Activated naive CD8-positive, alpha-beta T cell (primary cell): ENCODE measurements around the gene THSD4.
"Not testable (repeated sequence)": the region's sequence is repeated elsewhere in the genome, so short reads cannot be mapped to it uniquely, and the experiment has no call there.

Experiments
- H3K27ac Mint-ChIP-seq: one replicate; pipeline ENCODE4 v1.8.0; 2021; ENCODE audit warnings: mixed read lengths
- H3K27me3 Mint-ChIP-seq: one replicate; pipeline ENCODE4 v1.8.0; 2021; ENCODE audit warnings: mixed read lengths
- H3K36me3 Mint-ChIP-seq: one replicate; pipeline ENCODE4 v1.8.0; 2021; ENCODE audit warnings: mixed read lengths
- H3K4me1 Mint-ChIP-seq: one replicate; pipeline ENCODE4 v1.8.0; 2021; ENCODE audit warnings: low read depth, mixed read lengths
- H3K4me3 Mint-ChIP-seq: one replicate; pipeline ENCODE4 v1.8.0; 2021; ENCODE audit warnings: mild to moderate bottlenecking, mixed read lengths
- H3K9me3 Mint-ChIP-seq: one replicate; pipeline ENCODE4 v1.8.0; 2021; ENCODE audit warnings: low read depth, mixed read lengths

The THSD4 gene

DNA sequence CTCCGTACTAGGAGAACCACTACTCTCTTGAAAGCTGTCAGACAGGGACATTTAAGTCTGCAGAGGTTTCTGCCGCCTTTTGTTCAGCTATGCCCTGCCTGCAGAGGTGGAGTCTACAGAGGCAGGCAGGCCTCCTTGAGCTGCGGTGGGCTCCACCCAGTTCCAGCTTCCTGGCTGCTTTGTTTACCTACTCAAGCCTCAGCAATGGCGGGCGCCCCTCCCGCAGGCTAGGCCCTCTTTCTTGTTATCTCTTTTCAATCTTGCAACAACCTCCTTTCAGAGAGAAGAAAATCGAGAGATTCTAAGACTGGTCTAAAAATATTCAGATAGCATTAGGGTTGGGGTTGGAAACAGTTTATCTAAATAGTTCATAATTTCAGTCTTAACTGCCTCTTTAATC, 257.5 kb downstream of the THSD4 start:
- Mint-ChIP-seq H3K4me3 (peak overlapping the region; percentile 5), H3K27ac (peak overlapping the region; percentile 58), H3K36me3 (peaks cover 11% of the 10 kb centered on the region), H3K4me1 (peaks cover 40% of the 10 kb centered on the region)
- not testable (repeated sequence) for H3K9me3 Mint-ChIP-seq, H3K27me3 Mint-ChIP-seq

DNA sequence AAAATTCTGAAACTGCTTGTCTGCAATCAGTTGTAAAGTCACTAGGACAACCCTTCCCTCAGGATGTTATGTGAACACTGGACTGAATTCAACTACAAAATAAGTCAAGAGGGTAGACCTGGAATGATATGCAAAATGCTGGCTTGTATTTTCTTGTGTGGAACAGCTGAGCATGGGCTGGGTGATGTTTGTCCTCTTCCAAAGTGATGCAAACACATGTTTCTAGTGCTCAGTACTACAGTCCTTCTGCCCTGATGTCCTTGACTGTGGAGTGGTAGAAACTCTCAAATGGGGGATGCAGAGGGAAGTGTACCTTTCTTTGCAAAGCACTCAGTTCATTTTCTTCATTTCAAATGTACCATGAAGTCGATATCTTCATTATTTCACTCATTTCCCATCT, 258.6 kb downstream of the THSD4 start:
- Mint-ChIP-seq H3K36me3 (peaks cover 11% of the 10 kb centered on the region), H3K27me3 (no peaks in the 10 kb centered on the region), H3K4me3 (no peak overlapping the region), H3K4me1 (peaks cover 40% of the 10 kb centered on the region), H3K27ac (peak overlapping the region; percentile 19), H3K9me3 (no peaks in the 10 kb centered on the region)

DNA sequence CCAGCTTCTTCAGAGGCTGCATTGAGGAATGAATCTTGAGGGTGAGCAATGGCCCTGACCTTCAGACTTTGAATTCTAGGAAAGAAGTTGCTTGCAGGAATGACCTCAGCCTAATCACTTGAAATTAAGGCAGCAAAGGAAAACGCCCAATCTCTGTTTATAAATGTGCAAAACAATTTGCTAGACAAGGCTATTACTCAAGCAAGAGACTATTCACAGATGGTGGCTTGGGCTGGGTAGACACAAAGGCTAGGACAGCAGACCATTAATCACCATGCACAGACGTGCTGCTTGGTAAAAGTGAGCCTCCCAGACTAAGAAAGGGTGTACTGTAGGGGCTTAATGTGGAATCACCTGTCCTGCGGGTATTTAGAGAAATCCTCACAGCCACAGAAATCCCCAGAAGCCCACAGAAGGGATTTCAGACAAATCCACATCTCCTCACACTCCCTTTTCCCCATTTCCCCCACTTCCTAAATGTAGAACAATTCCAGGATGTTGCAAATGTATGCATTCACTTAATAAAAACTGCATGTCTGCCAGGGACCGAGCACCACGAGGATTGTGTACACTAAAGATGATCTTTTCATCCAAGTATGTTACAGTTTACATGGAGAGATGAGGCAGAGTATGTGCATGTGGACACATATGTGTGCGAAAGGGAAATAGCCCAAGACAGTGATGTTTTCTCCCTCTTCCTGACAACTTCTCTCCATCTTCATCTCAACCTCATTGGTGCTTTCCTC, 259.5 kb downstream of the THSD4 start:
- Mint-ChIP-seq H3K4me3 (no peak overlapping the region), H3K9me3 (no peaks in the 10 kb centered on the region), H3K27ac (no peak overlapping the region), H3K4me1 (peaks cover 40% of the 10 kb centered on the region), H3K27me3 (no peaks in the 10 kb centered on the region), H3K36me3 (peaks cover 10% of the 10 kb centered on the region)

DNA sequence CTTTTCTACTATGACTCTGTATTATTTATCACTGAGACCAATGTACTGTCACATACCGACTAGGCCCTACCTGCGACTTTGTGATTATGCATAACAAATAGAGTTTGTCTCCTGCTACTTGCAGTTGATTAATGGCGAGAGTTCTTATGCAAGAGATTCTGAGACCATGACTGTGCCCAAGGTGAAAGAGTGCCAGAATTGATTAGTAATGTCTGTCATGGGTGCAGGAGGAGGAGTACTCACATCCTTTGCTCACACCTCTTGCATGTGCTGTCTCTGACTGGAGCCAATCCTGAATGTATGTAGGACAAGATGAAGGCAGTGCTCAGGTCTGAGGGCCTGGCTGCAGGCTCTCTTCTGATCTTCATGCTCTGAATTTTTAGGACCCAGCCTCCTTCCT, 260.7 kb downstream of the THSD4 start:
- no peaks in the 10 kb centered on the region for H3K27me3 Mint-ChIP-seq
- no peaks in the 10 kb centered on the region for H3K9me3 Mint-ChIP-seq
- H3K27ac Mint-ChIP-seq, result no peak overlapping the region
- peaks cover 9% of the 10 kb centered on the region for H3K36me3 Mint-ChIP-seq
- peaks cover 40% of the 10 kb centered on the region for H3K4me1 Mint-ChIP-seq
- no peak overlapping the region for H3K4me3 Mint-ChIP-seq

DNA sequence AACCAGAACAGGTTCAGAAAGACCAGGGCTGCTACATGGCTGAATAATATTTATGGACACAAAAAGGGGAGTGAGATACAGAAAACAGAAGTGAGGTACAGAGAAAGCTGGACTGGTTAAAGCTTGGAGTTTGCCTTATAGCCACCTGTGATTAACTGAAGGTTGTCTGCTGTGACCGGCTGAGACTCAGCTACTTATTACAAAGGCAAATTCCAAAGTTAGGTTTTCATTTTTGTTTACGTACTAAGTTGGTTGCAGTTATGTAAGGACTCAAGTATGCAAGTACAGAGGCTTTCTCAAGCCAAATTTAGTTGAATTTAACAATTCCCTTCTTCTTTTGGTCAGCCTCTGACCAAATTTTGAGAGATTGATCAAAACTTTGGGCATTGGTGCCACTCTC, 264.6 kb downstream of the THSD4 start:
- Mint-ChIP-seq H3K4me3 (no peak overlapping the region), H3K9me3 (no peaks in the 10 kb centered on the region), H3K27ac (no peak overlapping the region), H3K27me3 (no peaks in the 10 kb centered on the region), H3K4me1 (peaks cover 14% of the 10 kb centered on the region), H3K36me3 (peaks cover 4% of the 10 kb centered on the region)

DNA sequence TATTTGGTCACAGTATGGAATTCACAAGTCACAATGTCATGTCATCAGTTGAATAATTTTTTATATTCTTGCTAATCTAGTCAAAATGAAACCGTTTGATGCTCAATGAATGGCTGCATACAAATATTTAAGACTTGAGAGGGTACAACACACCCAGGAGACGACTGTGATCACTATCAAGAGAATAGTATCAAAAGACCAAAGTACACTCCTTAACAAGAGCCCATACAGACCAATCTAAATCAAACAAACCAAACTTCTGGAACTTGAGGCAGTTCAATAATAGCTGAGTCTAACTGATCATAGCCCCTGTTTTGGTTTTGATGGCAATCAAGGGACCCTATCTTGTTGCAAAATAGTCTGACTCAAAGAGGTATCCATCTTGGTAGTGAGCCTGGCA, 265.1 kb downstream of the THSD4 start:
- H3K4me1 Mint-ChIP-seq, result peaks cover 9% of the 10 kb centered on the region
- peaks cover 4% of the 10 kb centered on the region for H3K36me3 Mint-ChIP-seq
- H3K27me3 Mint-ChIP-seq, result no peaks in the 10 kb centered on the region
- no peaks in the 10 kb centered on the region for H3K9me3 Mint-ChIP-seq
- no peak overlapping the region for H3K4me3 Mint-ChIP-seq
- H3K27ac Mint-ChIP-seq, result no peak overlapping the region

DNA sequence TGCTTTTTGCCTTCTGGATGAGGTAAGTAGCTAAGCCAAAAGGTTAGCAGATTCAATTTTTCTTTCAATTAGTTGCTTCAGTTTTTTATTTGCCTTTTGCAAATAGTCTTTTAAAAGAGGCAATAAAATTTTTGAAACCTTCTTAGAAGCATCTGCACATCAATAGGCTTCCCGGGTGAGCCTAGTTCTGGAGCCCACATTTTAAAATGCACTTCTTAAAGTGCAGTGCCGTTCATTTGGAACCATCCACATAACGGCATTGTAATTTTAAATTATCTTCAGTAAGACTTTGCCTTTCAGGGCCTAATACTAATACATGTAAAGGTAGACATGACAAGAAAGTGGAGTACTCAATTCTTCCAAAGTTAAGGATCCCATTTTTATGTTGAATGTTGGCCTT, 269.2 kb downstream of the THSD4 start:
- Mint-ChIP-seq H3K27me3 (peaks cover 14% of the 10 kb centered on the region), H3K27ac (no peak overlapping the region), H3K4me3 (no peak overlapping the region), H3K4me1 (peaks cover 9% of the 10 kb centered on the region), H3K9me3 (peaks cover 5% of the 10 kb centered on the region), H3K36me3 (no peaks in the 10 kb centered on the region)

DNA sequence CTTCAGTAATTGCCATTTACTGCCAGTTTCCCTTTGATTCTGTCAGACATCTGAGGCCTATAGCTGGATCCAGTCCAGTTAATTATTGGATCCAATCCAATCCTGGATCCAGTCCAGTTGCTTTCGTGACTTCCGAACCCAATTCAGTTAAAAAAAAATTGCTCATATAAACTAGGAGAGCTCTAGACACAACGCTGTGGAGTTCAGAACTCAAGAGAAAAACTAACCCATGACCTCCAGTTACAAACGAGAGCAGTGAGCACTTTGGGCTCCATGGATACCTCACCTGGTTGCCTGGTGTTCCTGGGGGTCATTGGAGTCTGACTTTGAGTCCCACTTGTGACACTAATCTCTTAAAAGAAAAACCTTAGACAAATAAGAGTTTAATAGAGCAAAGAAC, 269.8 kb downstream of the THSD4 start:
- Mint-ChIP-seq H3K4me3 (no peak overlapping the region), H3K9me3 (peaks cover 5% of the 10 kb centered on the region), H3K27ac (no peak overlapping the region), H3K36me3 (no peaks in the 10 kb centered on the region), H3K27me3 (peaks cover 14% of the 10 kb centered on the region), H3K4me1 (peaks cover 9% of the 10 kb centered on the region)

DNA sequence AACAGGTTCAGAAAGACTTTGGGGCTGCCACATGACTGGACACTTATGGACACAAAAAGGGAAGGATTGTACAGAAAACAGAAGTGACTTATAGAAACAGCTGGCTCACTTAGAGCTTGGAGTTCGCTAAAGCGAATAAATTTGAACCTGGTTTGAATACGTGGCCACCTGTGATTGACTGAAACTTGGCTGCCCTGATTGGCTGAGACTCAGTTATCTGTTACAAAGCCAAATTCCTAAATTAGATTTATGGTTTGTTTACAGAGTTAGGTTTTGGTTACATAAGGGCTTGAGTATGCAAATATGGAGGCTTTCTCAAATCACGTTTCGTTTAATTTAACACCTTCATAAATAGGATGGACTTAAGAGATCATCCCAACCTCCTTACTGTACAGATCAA, 270.2 kb downstream of the THSD4 start:
- peaks cover 9% of the 10 kb centered on the region for H3K4me1 Mint-ChIP-seq
- H3K4me3 Mint-ChIP-seq, result no peak overlapping the region
- peaks cover 16% of the 10 kb centered on the region for H3K27me3 Mint-ChIP-seq
- no peak overlapping the region for H3K27ac Mint-ChIP-seq
- no peaks in the 10 kb centered on the region for H3K36me3 Mint-ChIP-seq
- H3K9me3 Mint-ChIP-seq, result peaks cover 5% of the 10 kb centered on the region

DNA sequence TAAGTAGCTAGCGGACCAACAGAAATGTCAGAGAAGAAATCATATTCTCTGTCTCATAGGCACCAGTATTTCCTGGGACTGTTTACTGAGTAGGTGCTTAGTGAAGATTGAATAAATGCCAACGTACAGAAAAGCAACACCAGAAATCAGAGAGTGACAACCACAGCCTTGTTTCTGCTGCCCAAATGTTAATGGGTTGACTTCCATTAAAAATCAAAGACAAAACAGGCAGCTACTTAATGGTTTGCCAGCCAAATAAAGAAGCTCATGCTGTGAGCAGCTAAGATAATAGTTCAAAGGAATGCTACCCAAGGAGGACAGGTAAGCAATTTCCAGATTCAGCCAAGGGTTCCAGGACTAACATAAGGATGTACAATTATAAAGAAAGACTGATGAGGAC, 270.7 kb downstream of the THSD4 start:
- H3K27ac Mint-ChIP-seq, result no peak overlapping the region
- peaks cover 16% of the 10 kb centered on the region for H3K27me3 Mint-ChIP-seq

DNA sequence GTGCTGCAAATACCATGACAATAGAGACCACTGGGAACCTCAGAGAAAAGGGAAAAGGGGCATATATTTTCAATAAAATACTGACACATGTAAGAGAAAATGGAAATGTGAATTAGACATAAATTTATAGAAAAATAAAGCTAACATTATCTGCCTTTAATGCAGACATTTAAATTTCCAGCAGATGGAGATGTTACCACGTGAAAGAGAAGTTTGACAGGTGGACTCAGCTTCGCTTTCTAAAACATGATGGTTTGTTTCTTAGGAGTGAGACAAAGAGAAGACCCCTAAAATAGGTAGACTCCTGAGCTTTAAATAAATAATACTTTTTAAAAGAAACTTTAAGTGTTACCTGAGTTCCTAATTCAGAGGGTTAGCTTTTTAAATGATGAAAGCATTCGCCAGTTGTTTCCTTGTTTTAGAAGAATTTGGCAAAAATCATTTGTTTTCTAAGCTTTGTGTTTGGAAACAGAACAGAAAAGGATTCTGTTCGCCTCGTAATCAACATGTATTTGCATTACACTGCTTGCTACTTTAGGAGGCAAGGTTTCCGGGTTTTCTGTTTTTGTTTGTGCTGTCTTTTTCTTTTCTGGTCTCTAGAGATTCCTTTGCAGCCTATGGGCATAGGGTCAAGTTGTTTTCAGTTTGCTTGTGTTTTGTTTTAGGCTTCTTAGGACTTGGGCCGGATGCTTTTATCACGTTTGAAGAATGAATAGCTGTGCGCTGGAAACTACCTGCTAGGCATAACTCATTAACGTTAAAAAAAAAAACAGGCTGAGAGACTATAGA, 271.4 kb downstream of the THSD4 start:
- Mint-ChIP-seq H3K36me3 (no peaks in the 10 kb centered on the region), H3K27me3 (peaks cover 16% of the 10 kb centered on the region), H3K4me3 (no peak overlapping the region), H3K27ac (no peak overlapping the region), H3K4me1 (peaks cover 9% of the 10 kb centered on the region), H3K9me3 (peaks cover 5% of the 10 kb centered on the region)

More for the DNA sequence above, 270.7 kb downstream of the THSD4 start:
- H3K4me3 Mint-ChIP-seq, result no peak overlapping the region
- no peaks in the 10 kb centered on the region for H3K36me3 Mint-ChIP-seq
- peaks cover 9% of the 10 kb centered on the region for H3K4me1 Mint-ChIP-seq
- H3K9me3 Mint-ChIP-seq, result peaks cover 5% of the 10 kb centered on the region

DNA sequence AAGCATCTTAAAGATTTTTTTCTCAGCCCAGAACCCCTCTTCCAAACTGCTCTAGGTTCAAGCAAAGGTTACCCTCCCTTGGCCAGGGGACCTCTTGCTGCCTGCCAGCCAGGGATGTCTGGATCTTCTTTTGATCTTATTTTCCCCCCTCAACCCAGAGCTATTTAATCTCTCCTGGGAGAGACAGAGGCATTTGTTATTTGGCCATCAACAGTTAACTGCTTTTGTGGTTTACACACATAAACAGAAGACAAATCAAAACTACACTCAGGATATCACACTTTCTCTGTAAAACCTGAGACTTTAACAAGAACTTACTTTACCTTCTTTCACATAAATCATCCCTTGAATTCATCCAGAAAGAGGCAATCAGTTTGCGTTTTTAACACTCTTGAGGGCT, 272.5 kb downstream of the THSD4 start:
- H3K27me3 Mint-ChIP-seq, result peaks cover 16% of the 10 kb centered on the region
- no peaks in the 10 kb centered on the region for H3K36me3 Mint-ChIP-seq
- H3K4me3 Mint-ChIP-seq, result no peak overlapping the region
- no peak overlapping the region for H3K27ac Mint-ChIP-seq
- H3K4me1 Mint-ChIP-seq, result peaks cover 9% of the 10 kb centered on the region
- H3K9me3 Mint-ChIP-seq, result peaks cover 5% of the 10 kb centered on the region

DNA sequence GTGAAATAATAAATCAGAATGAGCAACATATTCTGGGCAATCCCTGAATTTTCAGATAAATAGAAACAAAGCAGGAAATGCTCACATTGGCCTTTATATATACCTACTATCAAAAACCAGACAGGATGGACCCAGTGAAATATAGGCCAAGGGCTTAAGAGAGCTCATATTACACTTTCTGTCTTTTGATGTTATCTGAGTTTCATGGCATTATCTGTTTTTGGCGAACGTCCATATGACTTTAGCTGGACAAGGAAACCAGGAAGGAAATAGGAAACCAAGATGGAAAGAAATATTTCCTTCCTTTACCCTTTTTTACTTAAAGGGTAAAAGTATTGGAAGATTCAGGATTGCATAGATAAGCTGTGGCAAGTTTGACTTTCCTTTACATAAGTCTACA, 274.8 kb downstream of the THSD4 start:
- Mint-ChIP-seq H3K4me3 (no peak overlapping the region), H3K27ac (no peak overlapping the region), H3K9me3 (peaks cover 5% of the 10 kb centered on the region), H3K27me3 (peaks cover 21% of the 10 kb centered on the region), H3K36me3 (no peaks in the 10 kb centered on the region), H3K4me1 (peaks cover 9% of the 10 kb centered on the region)

DNA sequence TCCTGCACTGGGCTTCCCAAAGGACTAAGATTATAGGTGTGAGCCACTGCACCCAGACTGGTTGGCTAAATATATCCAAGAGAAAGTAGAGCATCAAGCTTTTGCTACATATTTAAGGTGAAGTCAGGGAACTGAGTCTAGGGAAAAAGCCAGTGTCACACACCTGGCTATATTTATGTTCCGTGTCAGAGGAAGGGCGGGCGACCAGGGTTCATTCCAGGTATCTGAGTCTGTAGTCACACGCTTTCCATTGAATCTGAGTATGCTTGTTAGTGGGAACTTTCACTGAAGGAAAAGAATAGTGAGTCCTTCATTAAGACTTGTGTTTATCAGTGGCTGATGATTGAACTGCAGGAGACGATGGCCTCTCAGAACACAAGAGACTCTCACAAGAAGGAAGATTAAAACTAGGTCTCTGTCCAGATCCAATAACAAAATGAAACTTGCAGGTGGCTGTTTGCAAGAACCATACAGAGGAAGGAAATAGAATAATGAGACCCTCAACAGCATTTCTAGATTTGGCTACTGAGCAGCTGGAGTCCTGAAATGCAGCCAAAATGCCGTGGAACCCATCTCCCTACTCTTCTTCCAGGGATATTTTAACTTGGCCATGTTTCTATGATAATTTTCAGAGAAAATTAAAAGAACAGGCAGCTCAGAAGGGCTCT, 276.3 kb downstream of the THSD4 start:
- H3K9me3 Mint-ChIP-seq, result peaks cover 5% of the 10 kb centered on the region
- H3K36me3 Mint-ChIP-seq, result no peaks in the 10 kb centered on the region
- H3K4me3 Mint-ChIP-seq, result no peak overlapping the region
- peaks cover 6% of the 10 kb centered on the region for H3K4me1 Mint-ChIP-seq
- H3K27ac Mint-ChIP-seq, result no peak overlapping the region
- peaks cover 18% of the 10 kb centered on the region for H3K27me3 Mint-ChIP-seq

DNA sequence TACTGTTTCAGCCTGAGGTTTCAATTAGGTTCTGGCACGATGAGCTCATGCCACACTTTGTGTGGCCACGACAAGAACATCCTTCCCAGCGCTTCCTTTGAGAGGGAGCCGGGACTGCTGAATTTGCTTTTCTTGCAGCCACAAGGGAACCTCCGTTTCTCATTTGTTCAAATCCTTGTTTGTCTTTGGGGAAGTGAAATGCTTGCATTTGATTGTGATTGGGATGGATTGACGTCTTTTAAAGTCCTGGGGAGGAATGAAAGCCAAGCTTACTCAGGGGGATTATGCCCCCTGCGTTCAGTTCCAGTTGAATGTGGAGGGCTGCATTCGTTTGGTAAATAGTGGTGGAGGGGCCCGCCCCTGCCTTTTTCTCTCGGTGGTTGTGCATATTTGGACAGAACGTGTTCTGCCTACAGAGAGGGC, 277.6 kb downstream of the THSD4 start:
- Mint-ChIP-seq H3K27me3 (peaks cover 11% of the 10 kb centered on the region), H3K27ac (no peak overlapping the region), H3K4me3 (no peak overlapping the region), H3K4me1 (no peaks in the 10 kb centered on the region), H3K36me3 (no peaks in the 10 kb centered on the region), H3K9me3 (peaks cover 5% of the 10 kb centered on the region)
